AG09319 (cell line): Measurements from ENCODE around the gene ZNF837.

Experiments used
- DNase-seq: peaks from one replicate; pipeline ENCODE4 v3.0.0-alpha.2; 2010; ENCODE audit warnings: low read depth; ENCODE audit errors: extremely low read depth
- CTCF ChIP-seq: IDR thresholded peaks from 2 replicates; pipeline ENCODE4 v1.5.1; 2011; ENCODE audit warnings: low read depth, mild to moderate bottlenecking, inconsistent platforms, low read length, moderate library complexity

ZNF837 gene

GRCh38 chr19:58355215-58355796 is 25.5 kb downstream of the ZNF837 start:
- DNase-seq, result no peak
- TF ChIP-seq CTCF, result no peak

- no peak for TF ChIP-seq CTCF
- no peak for DNase-seq
Observed at GRCh38 chr19:58354478-58355030, 26.3 kb downstream of the ZNF837 start.

GRCh38 chr19:58353717-58354477 is 26.9 kb downstream of the ZNF837 start:
- no peak for DNase-seq
- TF ChIP-seq CTCF, result no peak

- no peak for DNase-seq
- no peak for TF ChIP-seq CTCF
Observed at GRCh38 chr19:58352760-58353671, 27.8 kb downstream of the ZNF837 start, which contains the start of gene A1BG. TSS of gene A1BG (minus strand) at chr19:58353492. CDS start at chr19:58353437, 55 bp downstream.

GRCh38 chr19:58351990-58352755 is 28.7 kb downstream of the ZNF837 start:
- no peak for TF ChIP-seq CTCF
- no peak for DNase-seq

- no peak for TF ChIP-seq CTCF
- no peak for DNase-seq
Observed at GRCh38 chr19:58351558-58351878, 29.3 kb downstream of the ZNF837 start.
